ENCODE measurements around the gene SLC6A9. TPM values are rescaled to one million over a fixed set of nuclear protein-coding genes. Genes with fewer than 3 reads are reported as not detected.

SLC6A9 gene
- 15.0 and 17.3 TPM in 2 replicates for total RNA-seq (2014; rRNA removed; shearing (Covaris generic))

DNA sequence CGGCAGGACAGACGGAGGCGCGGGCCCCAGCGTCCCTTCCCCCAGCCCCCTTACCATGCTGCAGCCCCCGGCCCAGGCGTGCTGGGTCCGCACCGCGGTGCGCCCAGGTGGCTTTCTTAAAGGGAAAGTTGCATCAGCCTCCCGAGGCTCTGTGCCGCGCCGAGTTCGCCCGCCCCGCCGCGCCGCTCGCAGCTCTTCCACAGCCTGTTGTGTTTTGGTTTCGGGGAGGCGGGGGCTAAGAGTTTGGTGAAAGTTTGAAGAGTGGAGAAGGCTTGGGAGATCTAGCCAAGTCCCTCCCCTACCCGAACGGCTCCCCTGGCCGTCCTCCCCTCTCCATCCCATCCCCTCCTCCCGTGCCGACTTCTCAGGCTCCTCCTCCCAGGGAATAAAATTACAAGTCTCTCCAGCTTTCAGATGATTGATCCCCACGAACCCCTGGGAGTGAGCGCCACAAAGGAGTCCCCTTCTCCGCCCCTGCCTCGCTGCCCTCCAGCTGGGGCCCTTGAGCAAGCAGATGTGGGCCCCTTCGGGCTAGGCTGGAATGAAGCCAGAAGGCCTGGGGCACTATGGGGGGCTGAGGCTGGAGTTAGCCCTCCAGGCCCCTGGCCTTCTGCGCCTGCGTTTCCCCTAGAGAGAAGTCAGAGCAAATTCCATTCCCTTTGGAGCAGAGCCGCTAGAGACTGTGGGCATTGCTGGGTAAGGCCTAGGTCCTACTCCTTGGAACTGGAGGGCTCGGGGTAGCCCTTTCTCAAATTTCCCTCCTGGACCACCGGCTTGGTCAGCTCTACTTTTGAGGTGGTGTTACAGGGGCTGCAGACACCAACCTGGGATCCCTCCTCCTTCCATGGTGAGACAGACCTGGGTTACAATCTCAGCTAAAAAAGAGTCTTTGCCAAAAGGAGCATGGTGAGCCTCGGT is at the start of gene SLC6A9:
TSS of gene SLC6A9 (minus strand) at position 211 of the 918 bp plus-strand sequence. CDS start 7,185 bp downstream, outside the sequence.

GRCh38 chr1:43991476-43992231 is 39.6 kb downstream of the SLC6A9 start, which contains the start of gene CCDC24:
Gene CCDC24 (plus strand): TSS chr1:43991599. CDS start chr1:43991879, 280 bp downstream.

DNA sequence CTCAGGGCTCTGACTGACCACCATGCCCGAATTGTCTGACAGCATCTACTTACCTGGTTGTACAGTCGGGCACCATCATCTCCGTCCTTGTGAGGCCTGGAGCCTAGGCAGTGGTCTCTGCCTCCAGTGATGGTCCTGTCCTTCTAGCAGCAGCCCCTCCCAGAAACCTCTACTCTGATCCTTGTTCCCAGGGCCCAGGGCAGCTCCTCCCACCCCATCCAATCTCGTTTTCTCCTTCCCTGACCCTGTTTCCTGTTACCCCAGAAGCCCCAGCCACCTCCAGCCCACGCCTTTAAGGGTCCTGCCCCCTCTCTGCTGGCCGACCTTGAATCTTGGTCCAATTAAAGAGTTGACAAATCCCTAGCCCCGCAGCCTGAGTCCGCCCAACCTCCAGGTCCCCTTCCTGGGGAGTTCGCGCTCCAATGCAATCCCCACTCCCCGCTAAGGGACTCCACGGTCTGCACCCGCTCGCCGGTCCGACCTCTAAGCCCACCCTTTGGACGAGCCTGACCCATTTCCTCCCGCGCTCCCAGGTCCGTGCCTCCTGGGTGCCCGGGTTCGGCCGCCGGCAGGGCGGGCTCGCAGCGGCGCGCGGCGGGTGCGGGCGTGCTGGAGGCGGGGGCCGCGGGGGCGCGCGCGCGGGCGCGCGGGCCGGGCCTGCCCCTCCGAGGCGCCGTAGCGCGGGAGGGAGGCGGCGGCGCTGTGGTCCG is 52.6 kb downstream of the SLC6A9 start, which contains the start of gene B4GALT2:
TSS of gene B4GALT2 (plus strand) at position 660 of the 710 bp plus-strand sequence. CDS start 1,951 bp downstream, outside the sequence.

DNA sequence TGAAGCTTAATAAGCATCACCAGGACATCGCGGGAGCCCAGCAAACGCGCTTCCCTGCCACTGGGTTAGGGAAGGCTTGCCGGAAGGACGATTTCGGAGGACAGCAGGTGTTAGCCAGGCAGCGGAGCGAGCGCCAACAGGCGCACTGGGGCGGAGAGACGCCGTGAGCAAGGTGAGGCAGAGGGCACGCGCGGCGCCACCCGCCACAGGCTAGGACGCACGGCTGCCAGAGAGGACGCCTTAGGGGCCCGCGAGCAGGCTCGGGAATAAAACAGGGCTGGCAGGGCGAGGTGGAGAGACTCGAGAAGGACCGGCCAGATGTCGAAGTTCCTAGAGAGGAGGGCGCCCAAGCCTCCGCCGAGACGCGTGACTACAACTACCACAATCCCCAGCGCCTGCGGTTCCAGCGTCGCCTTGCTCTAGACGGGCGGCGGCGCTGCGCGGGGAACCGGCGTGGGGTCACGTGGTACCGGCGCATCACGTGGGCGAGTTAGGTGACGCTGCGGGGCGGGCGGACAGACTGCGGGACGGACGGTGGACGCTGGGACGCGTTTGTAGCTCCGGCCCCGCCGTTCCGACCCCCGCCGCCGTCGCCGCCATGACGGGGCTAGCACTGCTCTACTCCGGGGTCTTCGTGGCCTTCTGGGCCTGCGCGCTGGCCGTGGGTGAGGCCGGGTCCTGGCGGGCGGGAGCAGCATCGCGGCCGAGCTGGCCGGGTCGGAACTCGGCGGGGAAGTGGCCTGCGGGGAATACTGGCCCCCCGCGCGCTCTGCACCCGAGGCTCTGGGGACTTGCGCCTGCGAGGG is 56.6 kb downstream of the SLC6A9 start, which contains the start of gene ATP6V0B:
TSS of gene ATP6V0B (plus strand) at position 518 of the 806 bp plus-strand sequence. CDS start at position 599, 81 bp downstream.

DNA sequence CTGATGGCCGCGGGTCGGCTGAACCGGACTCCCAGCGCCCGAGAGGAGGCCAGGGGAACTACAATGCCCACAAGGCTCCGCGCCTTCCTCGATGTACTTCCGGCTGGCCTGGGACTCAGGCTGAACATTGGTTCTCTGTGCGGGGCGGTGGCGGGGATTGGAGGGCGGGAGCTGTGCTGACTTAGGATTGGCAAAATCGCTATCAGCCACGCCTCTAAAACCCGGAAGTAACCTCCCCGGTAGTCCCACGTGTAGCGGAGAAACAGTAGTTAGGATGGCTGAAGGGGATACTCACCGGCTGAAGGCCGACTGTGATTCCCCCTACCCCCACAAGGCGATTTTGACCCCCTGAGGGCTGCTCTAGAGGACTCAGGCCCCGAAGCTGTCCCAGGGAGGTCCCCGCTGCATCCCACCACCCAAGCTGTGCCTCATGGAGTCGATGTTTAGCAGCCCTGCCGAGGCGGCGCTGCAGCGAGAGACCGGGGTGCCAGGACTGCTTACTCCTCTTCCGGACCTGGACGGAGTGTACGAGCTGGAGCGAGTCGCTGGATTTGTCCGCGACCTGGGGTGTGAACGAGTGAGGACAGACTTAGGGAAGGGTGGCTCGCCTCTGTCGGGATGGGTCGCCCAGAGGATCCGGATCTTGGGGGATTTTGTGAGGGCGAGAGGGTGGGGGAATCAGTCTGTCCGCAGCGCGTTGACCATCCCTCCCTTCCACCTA is 61.4 kb downstream of the SLC6A9 start, which contains the start of gene DPH2:
TSS of gene DPH2 (plus strand) at position 265 of the 721 bp plus-strand sequence. CDS start at position 431, 166 bp downstream.

Other genes starting within 250 kb of the SLC6A9 start
- 0.34 and 1.4 TPM in 2 replicates for gene ARTN, start 97.7 kb downstream of the SLC6A9 start, total RNA-seq (2014; rRNA removed; shearing (Covaris generic))
- 17.7 and 20.1 TPM in 2 replicates for gene IPO13, start 84.5 kb downstream of the SLC6A9 start, total RNA-seq (2014; rRNA removed; shearing (Covaris generic))
- 67.6 and 71.5 TPM in 2 replicates for gene DPH2, start 61.5 kb downstream of the SLC6A9 start, total RNA-seq (2014; rRNA removed; shearing (Covaris generic))
- gene ATP6V0B, start 56.5 kb downstream of the SLC6A9 start, total RNA-seq (2014; rRNA removed; shearing (Covaris generic)), result 152 and 172 TPM in 2 replicates
- gene B4GALT2, start 52.3 kb downstream of the SLC6A9 start, total RNA-seq (2014; rRNA removed; shearing (Covaris generic)), result 76.8 and 82.3 TPM in 2 replicates
- gene CCDC24, start 39.9 kb downstream of the SLC6A9 start, total RNA-seq (2014; rRNA removed; shearing (Covaris generic)), result 6.8 and 6.9 TPM in 2 replicates
- gene KLF17, start 87.4 kb upstream of the SLC6A9 start, total RNA-seq (2014; rRNA removed; shearing (Covaris generic)), result 0.21 and 0.34 TPM in 2 replicates
- gene KLF18, start 110.2 kb upstream of the SLC6A9 start, total RNA-seq (2014; rRNA removed; shearing (Covaris generic)), result not detected in 2 replicates
- 27.5 and 39.8 TPM in 2 replicates for gene DMAP1, start 182.0 kb upstream of the SLC6A9 start, total RNA-seq (2014; rRNA removed; shearing (Covaris generic))